Measurements from ENCODE around the gene OR1E2.

DNA sequence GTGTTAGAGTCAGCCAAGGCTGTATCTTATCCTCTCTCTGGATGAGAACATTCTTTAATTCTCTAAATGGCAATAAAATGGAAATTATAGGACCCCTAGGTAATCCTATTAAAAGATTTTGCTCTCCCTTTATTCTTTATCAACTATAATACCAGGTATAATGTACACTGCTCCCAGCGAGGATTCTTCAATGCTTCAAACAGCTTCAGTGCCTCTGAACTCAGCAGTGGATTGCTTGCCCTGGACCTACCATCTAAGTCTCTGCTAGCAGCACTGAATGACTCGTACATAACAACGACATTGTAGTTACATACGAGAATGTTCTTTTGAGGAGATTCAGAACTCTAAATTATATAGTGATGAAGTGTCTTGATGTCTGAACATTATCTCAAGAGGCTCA, 43.9 kb downstream of the OR1E2 start:
- TF ChIP-seq, protein P1, sequence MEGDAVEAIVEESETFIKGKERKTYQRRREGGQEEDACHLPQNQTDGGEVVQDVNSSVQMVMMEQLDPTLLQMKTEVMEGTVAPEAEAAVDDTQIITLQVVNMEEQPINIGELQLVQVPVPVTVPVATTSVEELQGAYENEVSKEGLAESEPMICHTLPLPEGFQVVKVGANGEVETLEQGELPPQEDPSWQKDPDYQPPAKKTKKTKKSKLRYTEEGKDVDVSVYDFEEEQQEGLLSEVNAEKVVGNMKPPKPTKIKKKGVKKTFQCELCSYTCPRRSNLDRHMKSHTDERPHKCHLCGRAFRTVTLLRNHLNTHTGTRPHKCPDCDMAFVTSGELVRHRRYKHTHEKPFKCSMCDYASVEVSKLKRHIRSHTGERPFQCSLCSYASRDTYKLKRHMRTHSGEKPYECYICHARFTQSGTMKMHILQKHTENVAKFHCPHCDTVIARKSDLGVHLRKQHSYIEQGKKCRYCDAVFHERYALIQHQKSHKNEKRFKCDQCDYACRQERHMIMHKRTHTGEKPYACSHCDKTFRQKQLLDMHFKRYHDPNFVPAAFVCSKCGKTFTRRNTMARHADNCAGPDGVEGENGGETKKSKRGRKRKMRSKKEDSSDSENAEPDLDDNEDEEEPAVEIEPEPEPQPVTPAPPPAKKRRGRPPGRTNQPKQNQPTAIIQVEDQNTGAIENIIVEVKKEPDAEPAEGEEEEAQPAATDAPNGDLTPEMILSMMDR (IDR thresholded peaks at IDR 0.05) = no peak
- TF ChIP-seq POLR2A (IDR thresholded peaks at IDR 0.05) = no peak

Measured in Peyer's patch (tissue), 4 donors.